A549 treated with dexamethasone at 1 μM for 4 hours (cell line): ENCODE data around the gene USP17L22. TPM values are rescaled to one million over a fixed set of nuclear protein-coding genes. Genes with fewer than 3 reads are reported as not detected.

ENCODE experiments used
- total RNA-seq: library from RNA; stranded (reverse); fragments of 200-300 nt; extraction: Qiagen RNA extraction; gene quantifications from 5 replicates; pipeline ENCODE4 v1.2.3, GENCODE V29; 2022

The USP17L22 gene, protein sequence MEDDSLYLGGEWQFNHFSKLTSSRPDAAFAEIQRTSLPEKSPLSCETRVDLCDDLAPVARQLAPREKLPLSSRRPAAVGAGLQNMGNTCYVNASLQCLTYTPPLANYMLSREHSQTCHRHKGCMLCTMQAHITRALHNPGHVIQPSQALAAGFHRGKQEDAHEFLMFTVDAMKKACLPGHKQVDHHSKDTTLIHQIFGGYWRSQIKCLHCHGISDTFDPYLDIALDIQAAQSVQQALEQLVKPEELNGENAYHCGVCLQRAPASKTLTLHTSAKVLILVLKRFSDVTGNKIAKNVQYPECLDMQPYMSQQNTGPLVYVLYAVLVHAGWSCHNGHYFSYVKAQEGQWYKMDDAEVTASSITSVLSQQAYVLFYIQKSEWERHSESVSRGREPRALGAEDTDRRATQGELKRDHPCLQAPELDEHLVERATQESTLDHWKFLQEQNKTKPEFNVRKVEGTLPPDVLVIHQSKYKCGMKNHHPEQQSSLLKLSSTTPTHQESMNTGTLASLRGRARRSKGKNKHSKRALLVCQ
- not detected in 5 replicates for total RNA-seq

DNA sequence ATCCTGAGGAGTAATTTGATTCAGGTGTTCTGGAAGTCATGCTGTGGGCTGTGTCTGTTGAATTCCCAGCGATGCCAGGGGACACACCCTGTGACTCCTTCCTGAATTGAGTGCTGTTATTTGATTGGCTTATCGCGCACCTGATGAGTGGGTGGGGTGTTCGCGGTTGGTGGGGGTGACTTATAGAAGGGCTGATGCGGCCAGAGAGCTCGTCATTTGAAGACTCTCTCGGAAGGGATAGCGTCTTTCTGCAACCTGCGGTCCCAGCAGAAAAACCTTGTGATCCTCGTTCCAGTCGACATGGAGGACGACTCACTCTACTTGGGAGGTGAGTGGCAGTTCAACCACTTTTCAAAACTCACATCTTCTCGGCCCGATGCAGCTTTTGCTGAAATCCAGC lies at the start of gene USP17L22:
USP17L22 (plus strand) TSS at position 301 of the 400 bp plus-strand sequence; CDS start at position 301, 0 bp downstream.

DNA sequence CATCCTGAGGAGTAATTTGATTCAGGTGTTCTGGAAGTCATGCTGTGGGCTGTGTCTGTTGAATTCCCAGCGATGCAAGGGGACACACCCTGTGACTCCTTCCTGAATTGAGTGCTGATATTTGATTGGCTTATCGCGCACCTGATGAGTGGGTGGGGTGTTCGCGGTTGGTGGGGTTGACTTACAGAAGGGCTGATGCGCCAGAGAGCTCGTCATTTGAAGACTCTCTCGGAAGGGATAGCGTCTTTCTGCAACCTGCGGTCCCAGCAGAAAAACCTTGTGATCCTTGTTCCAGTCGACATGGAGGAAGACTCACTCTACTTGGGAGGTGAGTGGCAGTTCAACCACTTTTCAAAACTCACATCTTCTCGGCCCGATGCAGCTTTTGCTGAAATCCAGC lies 47.6 kb upstream of the USP17L22 start, which contains the start of gene USP17L12:
USP17L12 (plus strand) TSS at position 301 of the 400 bp plus-strand sequence; CDS start at position 301, 0 bp downstream.

DNA sequence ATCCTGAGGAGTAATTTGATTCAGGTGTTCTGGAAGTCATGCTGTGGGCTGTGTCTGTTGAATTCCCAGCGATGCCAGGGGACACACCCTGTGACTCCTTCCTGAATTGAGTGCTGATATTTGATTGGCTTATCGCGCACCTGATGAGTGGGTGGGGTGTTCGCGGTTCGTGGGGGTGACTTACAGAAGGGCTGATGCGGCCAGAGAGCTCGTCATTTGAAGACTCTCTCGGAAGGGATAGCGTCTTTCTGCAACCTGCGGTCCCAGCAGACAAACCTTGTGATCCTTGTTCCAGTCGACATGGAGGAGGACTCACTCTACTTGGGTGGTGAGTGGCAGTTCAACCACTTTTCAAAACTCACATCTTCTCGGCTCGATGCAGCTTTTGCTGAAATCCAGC lies 42.8 kb upstream of the USP17L22 start, which contains the start of gene USP17L13:
USP17L13 (plus strand) TSS at position 301 of the 400 bp plus-strand sequence; CDS start at position 301, 0 bp downstream.

DNA sequence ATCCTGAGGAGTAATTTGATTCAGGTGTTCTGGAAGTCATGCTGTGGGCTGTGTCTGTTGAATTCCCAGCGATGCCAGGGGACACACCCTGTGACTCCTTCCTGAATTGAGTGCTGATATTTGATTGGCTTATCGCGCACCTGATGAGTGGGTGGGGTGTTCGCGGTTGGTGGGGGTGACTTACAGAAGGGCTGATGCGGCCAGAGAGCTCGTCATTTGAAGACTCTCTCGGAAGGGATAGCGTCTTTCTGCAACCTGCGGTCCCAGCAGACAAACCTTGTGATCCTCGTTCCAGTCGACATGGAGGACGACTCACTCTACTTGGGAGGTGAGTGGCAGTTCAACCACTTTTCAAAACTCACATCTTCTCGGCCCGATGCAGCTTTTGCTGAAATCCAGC lies 33.3 kb upstream of the USP17L22 start, which contains the start of gene USP17L15:
USP17L15 (plus strand) TSS at position 301 of the 400 bp plus-strand sequence; CDS start at position 301, 0 bp downstream.

DNA sequence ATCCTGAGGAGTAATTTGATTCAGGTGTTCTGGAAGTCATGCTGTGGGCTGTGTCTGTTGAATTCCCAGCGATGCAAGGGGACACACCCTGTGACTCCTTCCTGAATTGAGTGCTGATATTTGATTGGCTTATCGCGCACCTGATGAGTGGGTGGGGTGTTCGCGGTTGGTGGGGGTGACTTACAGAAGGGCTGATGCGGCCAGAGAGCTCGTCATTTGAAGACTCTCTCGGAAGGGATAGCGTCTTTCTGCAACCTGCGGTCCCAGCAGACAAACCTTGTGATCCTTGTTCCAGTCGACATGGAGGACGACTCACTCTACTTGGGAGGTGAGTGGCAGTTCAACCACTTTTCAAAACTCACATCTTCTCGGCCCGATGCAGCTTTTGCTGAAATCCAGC lies 23.8 kb upstream of the USP17L22 start, which contains the start of gene USP17L17:
USP17L17 (plus strand) TSS at position 301 of the 400 bp plus-strand sequence; CDS start at position 301, 0 bp downstream.

DNA sequence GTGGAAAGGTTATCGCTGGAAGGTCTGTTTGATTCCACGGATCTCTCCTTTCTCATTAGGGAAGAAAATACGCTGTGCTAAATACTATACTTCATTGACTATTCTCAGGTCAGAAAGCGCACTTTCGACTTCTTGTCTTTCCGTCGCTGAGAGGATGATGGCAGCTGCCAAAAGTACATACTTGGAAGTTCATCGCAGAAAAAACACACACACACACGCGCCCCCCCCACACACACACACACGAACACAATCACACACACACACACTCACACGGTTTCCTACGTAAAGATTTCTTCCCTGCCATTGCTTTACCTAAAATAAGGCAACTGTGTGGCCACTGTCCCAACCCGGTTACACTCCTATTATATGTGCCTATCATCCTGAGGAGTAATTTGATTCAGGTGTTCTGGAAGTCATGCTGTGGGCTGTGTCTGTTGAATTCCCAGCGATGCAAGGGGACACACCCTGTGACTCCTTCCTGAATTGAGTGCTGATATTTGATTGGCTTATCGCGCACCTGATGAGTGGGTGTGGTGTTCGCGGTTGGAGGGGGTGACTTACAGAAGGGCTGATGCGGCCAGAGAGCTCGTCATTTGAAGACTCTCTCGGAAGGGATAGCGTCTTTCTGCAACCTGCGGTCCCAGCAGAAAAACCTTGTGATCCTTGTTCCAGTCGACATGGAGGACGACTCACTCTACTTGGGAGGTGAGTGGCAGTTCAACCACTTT lies 19.3 kb upstream of the USP17L22 start, which contains the start of gene USP17L18:
USP17L18 (plus strand) TSS at position 678 of the 728 bp plus-strand sequence; CDS start at position 678, 0 bp downstream.

DNA sequence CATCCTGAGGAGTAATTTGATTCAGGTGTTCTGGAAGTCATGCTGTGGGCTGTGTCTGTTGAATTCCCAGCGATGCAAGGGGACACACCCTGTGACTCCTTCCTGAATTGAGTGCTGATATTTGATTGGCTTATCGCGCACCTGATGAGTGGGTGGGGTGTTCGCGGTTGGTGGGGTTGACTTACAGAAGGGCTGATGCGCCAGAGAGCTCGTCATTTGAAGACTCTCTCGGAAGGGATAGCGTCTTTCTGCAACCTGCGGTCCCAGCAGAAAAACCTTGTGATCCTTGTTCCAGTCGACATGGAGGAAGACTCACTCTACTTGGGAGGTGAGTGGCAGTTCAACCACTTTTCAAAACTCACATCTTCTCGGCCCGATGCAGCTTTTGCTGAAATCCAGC lies 14.3 kb upstream of the USP17L22 start, which contains the start of gene USP17L19:
USP17L19 (plus strand) TSS at position 301 of the 400 bp plus-strand sequence; CDS start at position 301, 0 bp downstream.

DNA sequence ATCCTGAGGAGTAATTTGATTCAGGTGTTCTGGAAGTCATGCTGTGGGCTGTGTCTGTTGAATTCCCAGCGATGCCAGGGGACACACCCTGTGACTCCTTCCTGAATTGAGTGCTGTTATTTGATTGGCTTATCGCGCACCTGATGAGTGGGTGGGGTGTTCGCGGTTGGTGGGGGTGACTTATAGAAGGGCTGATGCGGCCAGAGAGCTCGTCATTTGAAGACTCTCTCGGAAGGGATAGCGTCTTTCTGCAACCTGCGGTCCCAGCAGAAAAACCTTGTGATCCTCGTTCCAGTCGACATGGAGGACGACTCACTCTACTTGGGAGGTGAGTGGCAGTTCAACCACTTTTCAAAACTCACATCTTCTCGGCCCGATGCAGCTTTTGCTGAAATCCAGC lies 9.6 kb upstream of the USP17L22 start, which contains the start of gene USP17L20:
USP17L20 (plus strand) TSS at position 301 of the 400 bp plus-strand sequence; CDS start at position 301, 0 bp downstream.

DNA sequence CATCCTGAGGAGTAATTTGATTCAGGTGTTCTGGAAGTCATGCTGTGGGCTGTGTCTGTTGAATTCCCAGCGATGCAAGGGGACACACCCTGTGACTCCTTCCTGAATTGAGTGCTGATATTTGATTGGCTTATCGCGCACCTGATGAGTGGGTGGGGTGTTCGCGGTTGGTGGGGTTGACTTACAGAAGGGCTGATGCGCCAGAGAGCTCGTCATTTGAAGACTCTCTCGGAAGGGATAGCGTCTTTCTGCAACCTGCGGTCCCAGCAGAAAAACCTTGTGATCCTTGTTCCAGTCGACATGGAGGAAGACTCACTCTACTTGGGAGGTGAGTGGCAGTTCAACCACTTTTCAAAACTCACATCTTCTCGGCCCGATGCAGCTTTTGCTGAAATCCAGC lies 4.8 kb upstream of the USP17L22 start, which contains the start of gene USP17L21:
USP17L21 (plus strand) TSS at position 301 of the 400 bp plus-strand sequence; CDS start at position 301, 0 bp downstream.

Other genes with a start within 250 kb of the USP17L22 start
- not detected in 5 replicates for gene FAM90A26, start 97.2 kb upstream of the USP17L22 start, total RNA-seq
- gene USP17L10, start 57.0 kb upstream of the USP17L22 start, total RNA-seq = not detected in 5 replicates
- gene USP17L11, start 52.2 kb upstream of the USP17L22 start, total RNA-seq = not detected in 5 replicates
- gene USP17L12, start 47.5 kb upstream of the USP17L22 start, total RNA-seq = not detected in 5 replicates
- not detected in 5 replicates for gene USP17L13, start 42.7 kb upstream of the USP17L22 start, total RNA-seq
- gene USP17L15, start 33.2 kb upstream of the USP17L22 start, total RNA-seq = not detected in 5 replicates
- gene USP17L17, start 23.7 kb upstream of the USP17L22 start, total RNA-seq = not detected in 5 replicates
- gene USP17L18, start 19.0 kb upstream of the USP17L22 start, total RNA-seq = not detected in 5 replicates
- gene USP17L19, start 14.2 kb upstream of the USP17L22 start, total RNA-seq = not detected in 5 replicates
- not detected in 5 replicates for gene USP17L20, start 9.5 kb upstream of the USP17L22 start, total RNA-seq
- gene USP17L21, start 4.7 kb upstream of the USP17L22 start, total RNA-seq = not detected in 5 replicates
- not detected in 5 replicates for gene USP17L24, start 57.5 kb downstream of the USP17L22 start, total RNA-seq
- gene USP17L25, start 62.3 kb downstream of the USP17L22 start, total RNA-seq = not detected in 5 replicates
- gene USP17L26, start 67.0 kb downstream of the USP17L22 start, total RNA-seq = not detected in 5 replicates
- not detected in 5 replicates for gene USP17L5, start 71.8 kb downstream of the USP17L22 start, total RNA-seq
- not detected in 5 replicates for gene USP17L27, start 76.5 kb downstream of the USP17L22 start, total RNA-seq
- not detected in 5 replicates for gene USP17L28, start 81.3 kb downstream of the USP17L22 start, total RNA-seq
- gene USP17L29, start 86.0 kb downstream of the USP17L22 start, total RNA-seq = not detected in 5 replicates
- gene USP17L30, start 95.5 kb downstream of the USP17L22 start, total RNA-seq = not detected in 5 replicates
- gene DEFB131A, start 176.8 kb downstream of the USP17L22 start, total RNA-seq = not detected in 5 replicates